Hematopoietic multipotent progenitor cell (in vitro differentiated cells): ENCODE data around the gene CSMD2. TPM values are rescaled to one million over a fixed set of nuclear protein-coding genes. Genes with fewer than 3 reads are reported as not detected.

Source experiments
- DNase-seq, 3 donors: peaks; one replicate each; pipeline ENCODE4 v3.0.0-alpha.2; 2011 to 2015; ENCODE audit warnings: low read depth in 2 of 3, low spot score in 2 of 3
- total RNA-seq: library from RNA; depleted of rRNA; stranded (reverse); fragments of >200 nt; gene quantifications from one replicate; pipeline ENCODE4 v1.2.3, GENCODE V29; 2012

Gene CSMD2
- total RNA-seq, 1 donor, result not detected

DNA sequence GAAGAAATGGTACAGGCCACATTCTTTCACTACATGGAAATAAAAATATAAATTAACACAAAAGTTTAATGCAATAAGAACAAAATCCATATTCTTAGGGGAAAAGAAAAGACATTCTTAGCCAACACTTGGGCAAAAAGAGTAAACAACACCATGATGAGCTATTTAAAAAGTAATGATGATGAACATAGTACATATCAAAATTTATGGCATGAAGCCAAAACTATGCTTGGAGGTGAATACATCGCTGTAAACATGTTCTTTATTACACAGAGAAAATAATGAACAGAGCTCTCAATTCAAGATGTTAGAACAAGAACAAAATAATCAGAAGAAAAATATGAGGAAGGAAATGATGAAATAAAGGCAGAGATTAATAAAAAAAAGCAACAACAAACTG, 534.3 kb downstream of the CSMD2 start:
- no peak for DNase-seq

GRCh38 chr1:33626801-33627200, 538.2 kb downstream of the CSMD2 start:
- no peak for DNase-seq

GRCh38 chr1:33624991-33625870, 539.8 kb downstream of the CSMD2 start:
- DNase-seq, result no peak

GRCh38 chr1:33624261-33624990, 540.6 kb downstream of the CSMD2 start:
- no peak for DNase-seq

GRCh38 chr1:33623811-33624210, 541.2 kb downstream of the CSMD2 start:
- DNase-seq, result no peak

- DNase-seq, result no peak
Observed at GRCh38 chr1:33622757-33623156, 542.3 kb downstream of the CSMD2 start.

DNA sequence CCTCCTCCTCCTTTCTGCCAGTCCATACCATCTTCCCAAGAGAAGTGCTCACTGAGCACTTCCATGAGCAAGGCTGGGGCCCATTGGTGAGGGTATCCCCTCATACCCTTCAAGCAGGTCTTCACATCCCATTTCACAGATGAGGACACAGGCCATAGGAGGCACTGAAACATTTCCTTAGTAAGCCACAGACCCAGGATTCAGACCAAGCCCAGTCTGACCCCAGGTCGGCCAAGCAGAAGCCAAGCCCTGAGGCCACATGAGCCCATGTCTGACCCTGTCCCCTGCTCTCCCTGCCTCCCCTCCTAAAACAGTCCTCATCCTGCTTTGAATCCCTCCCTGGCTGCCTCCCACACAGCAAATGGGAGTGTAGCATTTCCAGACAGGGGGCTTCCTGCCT, 546.4 kb downstream of the CSMD2 start:
- no peak for DNase-seq

- DNase-seq, result no peak
Observed at GRCh38 chr1:33617451-33617850, 547.6 kb downstream of the CSMD2 start.

- no peak for DNase-seq
Observed at GRCh38 chr1:33616780-33617179, 548.2 kb downstream of the CSMD2 start.

DNA sequence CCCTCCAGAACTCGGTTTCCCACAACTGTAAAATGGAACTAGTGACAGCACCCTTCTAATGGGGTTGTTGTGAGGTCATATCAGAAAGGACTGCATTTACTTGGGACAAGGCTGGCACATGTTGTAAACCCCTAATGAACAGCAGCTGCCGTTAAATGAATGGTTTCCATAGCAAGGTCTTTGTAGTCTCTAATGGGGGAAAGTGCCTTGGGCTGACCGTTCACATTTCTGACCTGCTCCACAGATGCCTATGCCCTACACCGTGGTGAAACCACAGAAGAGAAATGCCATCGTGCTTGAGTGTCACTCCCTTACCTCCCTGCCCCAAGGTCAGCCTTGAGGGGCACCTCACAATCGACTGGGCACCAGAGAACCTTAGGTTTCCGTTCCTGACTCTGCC, 549.5 kb downstream of the CSMD2 start:
- DNase-seq, result no peak

DNA sequence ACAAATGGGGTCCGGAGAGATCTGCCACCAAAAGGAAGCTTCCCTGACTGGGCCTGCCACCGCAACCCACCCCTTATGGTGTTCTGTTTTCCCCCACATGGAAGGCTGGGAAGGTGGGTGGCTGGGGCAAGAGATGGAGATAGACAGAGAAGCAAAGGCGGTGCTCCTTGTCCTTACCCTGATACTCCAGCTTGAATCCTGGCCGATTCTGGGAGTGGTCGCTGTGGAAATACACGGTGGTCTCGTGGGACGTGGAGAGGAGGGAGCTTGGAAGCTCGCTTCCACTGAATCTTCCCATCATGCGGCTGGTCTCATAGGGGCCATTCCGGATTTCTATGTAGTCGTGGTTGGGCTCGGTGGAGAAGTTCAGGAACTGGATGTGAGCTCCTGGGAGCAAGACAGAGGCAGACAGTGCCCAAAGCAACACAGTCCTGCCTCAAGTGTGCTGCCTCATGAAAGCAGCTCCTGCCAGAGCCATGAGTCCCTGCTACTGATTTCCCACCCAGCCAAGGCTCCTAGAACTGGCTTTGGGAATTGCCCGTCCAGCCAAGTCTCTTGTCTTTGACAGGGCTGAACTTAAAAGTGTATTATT, 554.1 kb downstream of the CSMD2 start:
- no peak for DNase-seq

DNA sequence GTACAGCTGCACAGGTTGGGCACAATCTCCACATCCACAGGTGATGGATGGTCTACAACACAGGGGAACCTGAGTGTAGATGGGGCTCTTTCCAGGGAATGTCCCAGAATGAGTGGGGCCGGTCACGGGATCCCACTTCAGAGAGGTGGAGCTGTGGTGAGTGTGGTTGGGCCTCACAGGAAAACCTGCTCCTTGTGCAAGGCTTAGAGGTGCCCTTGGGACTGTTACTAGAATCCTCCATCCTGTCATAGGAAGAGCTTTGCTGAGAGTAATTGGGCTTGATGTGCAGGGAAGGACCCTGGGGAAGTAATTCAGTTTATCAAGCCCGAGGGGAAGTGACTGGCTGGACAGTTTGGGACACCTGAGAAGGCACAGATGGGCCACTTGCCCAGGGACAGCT, 554.6 kb downstream of the CSMD2 start:
- DNase-seq, result no peak

DNA sequence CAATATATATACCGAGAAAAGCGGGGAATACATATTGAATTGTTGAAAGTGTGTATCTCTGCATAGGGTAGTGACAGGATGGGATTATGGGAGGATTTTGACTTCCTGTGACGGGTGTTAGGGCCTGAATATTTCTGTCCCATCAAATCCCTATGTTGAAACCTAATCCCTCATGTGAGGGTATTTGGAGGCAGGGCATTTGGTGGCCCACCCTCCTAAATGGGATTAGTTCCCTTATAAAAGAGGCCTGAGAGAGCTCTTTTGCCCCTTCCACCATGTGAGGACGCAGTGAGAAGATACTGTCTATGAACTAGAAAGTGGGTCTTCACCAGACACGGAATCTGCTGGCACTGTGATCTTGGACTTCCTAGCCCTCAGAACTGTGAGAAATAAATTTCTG, 555.3 kb downstream of the CSMD2 start:
- no peak for DNase-seq

- no peak for DNase-seq
Observed at GRCh38 chr1:33608825-33609400, 556.1 kb downstream of the CSMD2 start.

GRCh38 chr1:33607444-33608005, 557.5 kb downstream of the CSMD2 start:
- DNase-seq, result no peak

GRCh38 chr1:33606272-33606671, 558.8 kb downstream of the CSMD2 start:
- no peak for DNase-seq

DNA sequence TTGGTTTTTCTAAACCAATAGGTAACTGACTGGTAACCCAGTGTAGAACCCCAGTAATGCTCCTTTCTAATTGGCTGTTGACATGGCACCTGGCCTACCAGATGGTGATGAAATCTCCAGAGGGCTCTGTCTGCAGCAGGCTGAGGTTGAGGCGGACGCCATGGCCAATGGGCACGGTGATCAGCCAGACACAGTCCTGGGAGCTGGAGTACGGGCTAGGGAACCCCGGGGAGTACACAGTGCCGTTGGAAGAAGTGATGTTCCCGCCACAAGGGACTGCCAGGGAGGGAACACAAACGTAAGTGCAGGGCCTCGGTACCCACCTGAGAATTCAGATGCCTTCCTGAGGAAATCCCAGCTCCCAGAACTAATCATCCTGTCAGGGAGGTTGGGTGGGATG, 562.8 kb downstream of the CSMD2 start:
- DNase-seq, result no peak

DNA sequence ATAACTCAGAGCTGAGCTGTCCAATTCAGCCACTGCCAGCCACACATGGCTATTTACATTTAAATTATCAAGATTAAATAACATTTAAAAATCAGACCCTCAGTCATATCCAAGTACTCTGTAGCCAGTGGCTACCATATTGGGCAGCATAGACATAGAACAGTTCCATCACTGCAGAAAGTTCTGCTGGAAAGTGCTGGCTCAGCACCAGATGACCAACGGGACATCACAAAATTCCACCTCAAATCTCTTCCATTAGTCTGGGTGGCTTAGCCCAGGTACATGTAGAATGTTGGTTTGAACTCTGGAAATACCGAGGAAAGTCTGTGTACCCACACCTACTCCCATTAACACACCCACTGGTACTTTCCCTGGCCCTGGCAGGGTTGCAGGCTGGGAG, 563.3 kb downstream of the CSMD2 start:
- no peak for DNase-seq

DNA sequence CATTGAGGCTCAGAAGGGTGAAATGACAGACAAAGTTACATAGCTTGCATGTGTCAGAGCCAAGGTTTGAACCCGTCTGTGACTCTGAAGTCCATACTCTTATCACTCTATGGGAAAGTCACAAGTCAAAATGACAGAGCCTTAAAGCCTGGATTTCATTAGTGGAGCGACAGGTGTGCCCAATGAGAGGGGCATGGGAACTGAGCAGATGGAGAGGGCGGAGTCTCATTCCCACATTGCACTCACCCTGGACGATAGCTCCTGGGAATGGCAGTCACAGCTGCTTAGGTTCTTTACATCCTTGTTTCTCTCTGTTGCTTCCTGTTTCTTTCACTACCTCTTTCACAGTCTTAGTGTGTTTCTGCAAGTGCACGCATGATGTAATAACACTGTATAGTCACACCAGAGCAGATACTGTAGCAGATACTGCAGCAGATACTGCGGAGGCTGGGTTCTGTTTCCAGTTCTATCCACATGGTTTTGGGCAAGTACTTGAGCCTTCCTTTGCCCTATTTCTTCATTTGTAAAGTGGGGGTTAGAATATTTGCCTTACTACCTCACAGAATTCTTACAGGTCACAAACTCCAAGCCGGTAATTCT, 565.4 kb downstream of the CSMD2 start:
- no peak for DNase-seq

DNA sequence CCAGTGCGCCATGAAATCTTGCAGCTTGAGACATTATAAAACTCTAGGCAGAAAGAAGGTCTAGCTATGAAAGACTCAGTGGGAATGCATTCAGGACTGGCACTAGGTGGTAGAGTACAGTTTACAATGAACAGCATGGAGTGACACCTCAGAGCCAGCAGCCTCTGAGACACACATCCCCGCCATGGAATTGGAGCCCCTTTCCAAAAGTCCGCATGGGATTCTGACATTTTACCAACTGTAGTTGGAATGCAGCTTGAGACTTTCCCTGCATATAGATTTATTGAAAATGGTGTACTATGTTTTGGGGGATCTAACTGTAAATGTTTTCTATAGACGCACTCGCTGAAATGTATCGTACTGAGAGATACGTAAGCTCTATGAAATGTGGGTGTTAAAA, 576.3 kb downstream of the CSMD2 start:
- no peak for DNase-seq

DNA sequence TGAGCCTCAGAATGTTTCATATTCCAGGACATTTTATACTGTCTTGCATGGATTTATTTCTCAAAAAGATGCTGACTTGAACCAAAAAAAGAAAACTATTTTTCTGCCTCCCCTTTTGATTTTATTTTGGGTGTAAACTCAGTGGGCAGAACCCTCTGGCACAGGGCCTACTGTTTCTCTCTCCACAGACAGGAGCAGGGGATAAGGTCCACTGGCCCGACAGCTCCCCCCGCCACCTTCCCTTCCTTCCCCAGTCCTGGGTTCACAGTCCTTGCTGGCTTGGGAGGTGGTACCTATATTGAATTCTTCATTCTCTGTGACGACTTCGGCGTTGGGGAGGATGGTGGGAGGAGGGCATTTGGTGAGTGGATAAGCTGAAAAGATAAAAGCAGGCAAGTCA, 578.2 kb downstream of the CSMD2 start:
- DNase-seq, result no peak
